GM12872 (cell line): Measurements from ENCODE around the gene SCFD1.

Experiments used
- CTCF ChIP-seq: IDR thresholded peaks from 3 replicates; pipeline ENCODE4 v1.5.1; 2011; ENCODE audit warnings: low read depth, mild to moderate bottlenecking, low read length, moderate library complexity; ENCODE audit not compliant: insufficient read depth

SCFD1 gene

GRCh38 chr14:30719137-30719536 is 97.0 kb downstream of the SCFD1 start:
- TF ChIP-seq CTCF, result no peak

GRCh38 chr14:30725763-30726162 is 103.6 kb downstream of the SCFD1 start:
- TF ChIP-seq CTCF, result no peak

- TF ChIP-seq CTCF, result no peak
These were observed 106.4 kb downstream of the SCFD1 start for GRCh38 chr14:30728471-30728870.

GRCh38 chr14:30737916-30738315 is 115.8 kb downstream of the SCFD1 start:
- TF ChIP-seq CTCF, result no peak

GRCh38 chr14:30738978-30739377 is 116.9 kb downstream of the SCFD1 start:
- TF ChIP-seq CTCF, result no peak

GRCh38 chr14:30748343-30748742 is 126.2 kb downstream of the SCFD1 start:
- TF ChIP-seq CTCF, result no peak

GRCh38 chr14:30751646-30752416 is 129.7 kb downstream of the SCFD1 start:
- TF ChIP-seq CTCF, result peak; percentile 30; the same call in 2 of the 3 replicates

- TF ChIP-seq CTCF, result no peak
These were observed 131.3 kb downstream of the SCFD1 start for GRCh38 chr14:30753452-30753851.
